Activated CD4-positive, alpha-beta T cell treated with anti-CD3 and anti-CD28 coated beads for 48 hours (primary cell): Measurements from ENCODE around the gene ZNF57.
"Not testable (repeated sequence)": the region's sequence is repeated elsewhere in the genome, so short reads cannot be mapped to it uniquely, and the experiment has no call there.

Experiments
- DNase-seq: peaks from one replicate; pipeline ENCODE4 v3.0.0-alpha.2; 2020

The ZNF57 gene

GRCh38 chr19:2902590-2903218 lies 2.0 kb downstream of the ZNF57 start:
- no peak for DNase-seq

GRCh38 chr19:2903326-2903725 lies 2.6 kb downstream of the ZNF57 start:
- not testable (repeated sequence) for DNase-seq

DNA sequence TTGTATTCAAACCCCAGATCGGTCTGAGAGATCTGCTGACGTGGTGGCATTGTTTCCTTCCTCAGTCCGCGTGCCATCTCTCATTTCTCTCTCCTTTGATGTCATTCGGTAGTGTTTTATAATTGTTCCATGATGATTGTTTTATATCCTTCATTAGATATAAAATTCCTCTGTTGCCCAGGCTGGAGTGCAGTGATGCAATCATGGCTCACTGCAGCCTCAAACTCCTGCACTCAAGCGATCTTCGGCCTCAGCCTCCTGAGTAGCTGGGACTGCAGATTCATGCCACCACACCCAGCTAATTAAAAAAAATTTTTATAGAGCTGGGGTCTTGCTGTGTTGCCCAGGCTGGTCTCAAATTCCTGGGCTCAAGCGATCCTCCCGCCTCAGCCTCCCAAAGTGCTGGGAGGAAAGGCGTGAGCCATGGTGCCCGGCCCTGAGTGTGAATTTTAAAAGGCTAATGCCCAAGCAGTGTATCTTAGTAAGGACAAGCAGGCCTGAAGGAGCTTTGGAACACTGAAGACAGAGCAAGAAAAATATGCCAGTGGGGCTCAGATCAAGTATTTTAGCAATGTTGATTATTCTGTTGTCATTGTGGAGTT lies 5.3 kb downstream of the ZNF57 start:
- DNase-seq = no peak

GRCh38 chr19:2906631-2907195 lies 6.0 kb downstream of the ZNF57 start:
- no peak for DNase-seq

DNA sequence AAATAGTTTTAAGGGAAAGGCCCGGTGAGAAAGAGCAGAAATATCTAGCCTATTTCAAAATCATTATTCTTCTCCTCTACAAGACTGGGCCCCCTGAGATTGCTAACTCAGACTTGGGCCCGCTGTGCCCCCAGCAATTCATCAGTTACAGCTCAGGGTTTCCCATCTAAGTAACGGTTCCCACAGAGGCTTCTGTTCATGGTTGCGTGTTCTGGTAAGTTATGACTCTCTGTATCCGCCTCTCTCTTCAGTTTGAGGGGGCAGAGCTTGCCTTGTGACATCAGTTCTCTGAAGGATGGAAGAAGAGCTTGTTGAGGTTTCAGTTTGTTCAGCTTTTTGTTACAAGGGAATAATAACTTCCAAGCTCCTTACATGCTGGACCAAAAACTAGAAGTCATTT lies 11.6 kb downstream of the ZNF57 start:
- peak; percentile 40 for DNase-seq

DNA sequence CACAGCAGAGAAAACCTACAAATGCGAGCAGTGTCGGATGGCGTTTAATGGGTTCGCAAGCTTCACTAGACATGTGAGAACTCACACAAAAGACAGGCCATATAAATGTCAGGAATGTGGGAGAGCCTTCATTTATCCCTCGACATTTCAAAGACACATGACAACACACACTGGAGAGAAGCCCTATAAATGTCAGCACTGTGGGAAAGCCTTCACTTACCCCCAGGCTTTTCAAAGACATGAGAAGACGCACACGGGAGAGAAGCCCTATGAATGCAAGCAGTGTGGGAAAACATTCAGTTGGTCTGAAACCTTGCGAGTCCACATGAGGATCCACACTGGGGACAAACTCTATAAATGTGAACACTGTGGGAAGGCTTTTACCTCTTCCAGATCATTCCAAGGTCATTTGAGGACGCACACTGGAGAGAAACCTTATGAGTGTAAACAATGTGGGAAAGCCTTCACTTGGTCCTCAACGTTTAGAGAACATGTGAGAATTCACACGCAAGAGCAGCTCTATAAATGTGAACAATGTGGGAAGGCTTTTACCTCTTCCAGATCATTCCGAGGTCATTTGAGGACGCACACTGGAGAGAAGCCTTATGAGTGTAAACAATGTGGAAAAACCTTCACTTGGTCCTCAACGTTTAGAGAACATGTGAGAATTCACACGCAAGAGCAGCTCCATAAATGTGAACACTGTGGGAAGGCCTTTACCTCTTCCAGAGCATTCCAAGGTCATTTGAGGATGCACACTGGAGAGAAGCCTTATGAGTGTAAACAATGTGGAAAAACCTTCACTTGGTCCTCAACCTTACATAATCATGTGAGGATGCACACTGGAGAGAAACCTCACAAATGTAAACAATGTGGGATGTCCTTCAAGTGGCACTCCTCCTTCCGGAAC lies 16.8 kb downstream of the ZNF57 start:
- no peak for DNase-seq

GRCh38 chr19:2922987-2923386 lies 22.3 kb downstream of the ZNF57 start:
- DNase-seq = no peak

DNA sequence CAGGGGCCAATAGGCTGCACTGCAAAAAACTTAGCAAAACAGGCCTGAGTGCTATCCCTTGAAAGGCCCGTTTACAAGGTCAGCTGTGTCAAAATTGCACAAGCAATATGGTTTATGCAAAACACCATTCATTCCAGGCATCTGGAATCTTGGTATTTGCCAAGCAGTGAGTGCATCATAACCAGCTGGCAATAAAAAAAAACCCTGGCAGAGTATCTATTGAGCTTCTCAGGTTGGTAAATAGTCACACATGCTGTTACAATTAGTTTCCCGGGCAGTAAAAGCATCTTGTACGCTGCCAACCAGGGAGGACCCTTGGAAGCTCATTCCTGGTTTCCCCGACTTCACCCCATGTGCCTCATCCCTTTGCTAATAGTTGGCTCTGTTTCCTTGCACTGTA lies 22.8 kb downstream of the ZNF57 start:
- DNase-seq = no peak

- no peak for DNase-seq
Observed at GRCh38 chr19:2926341-2927031, 25.8 kb downstream of the ZNF57 start.

- no peak for DNase-seq
Observed at GRCh38 chr19:2927032-2927430, 26.3 kb downstream of the ZNF57 start.

DNA sequence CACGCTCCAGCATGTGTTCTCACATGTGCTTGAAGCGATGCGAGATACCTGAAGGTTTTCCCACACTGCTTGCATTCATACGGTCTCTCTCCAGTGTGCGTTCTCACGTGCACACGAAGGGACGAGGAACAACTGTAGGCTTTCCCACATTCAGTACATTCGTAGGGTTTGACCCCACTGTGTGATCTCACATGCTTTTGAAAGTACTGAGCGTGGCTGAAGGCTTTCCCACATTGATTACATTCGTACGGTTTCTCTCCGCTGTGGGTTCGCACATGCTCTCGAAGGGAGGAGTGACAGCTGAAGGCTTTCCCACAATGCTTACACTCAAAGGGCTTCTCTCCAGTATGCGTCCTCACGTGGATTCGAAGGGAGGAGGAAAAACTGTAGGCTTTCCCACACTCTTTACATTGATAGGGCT lies 32.8 kb downstream of the ZNF57 start:
- no peak for DNase-seq

GRCh38 chr19:2935863-2936262 lies 35.1 kb downstream of the ZNF57 start:
- not testable (repeated sequence) for DNase-seq

GRCh38 chr19:2942928-2943640 lies 42.4 kb downstream of the ZNF57 start:
- DNase-seq = no peak

DNA sequence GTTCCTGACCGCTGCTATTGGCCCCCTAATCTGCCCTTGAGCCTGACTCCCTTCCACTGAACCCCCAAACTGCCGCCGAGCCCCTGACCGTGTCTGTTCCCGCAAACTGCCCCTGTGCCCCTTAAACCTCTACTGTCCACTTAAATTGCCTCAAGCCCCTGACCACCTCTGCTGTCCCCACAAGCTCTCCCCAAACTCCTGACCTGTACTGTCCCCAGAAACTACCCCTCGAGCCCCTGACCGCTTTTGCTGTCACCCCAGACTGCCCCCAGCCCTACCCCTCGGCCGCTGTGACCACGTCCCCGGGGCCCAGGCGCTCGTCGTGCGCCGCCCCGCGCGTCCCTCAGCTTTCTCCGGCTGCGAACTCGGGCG lies 43.7 kb downstream of the ZNF57 start:
- DNase-seq = no peak

DNA sequence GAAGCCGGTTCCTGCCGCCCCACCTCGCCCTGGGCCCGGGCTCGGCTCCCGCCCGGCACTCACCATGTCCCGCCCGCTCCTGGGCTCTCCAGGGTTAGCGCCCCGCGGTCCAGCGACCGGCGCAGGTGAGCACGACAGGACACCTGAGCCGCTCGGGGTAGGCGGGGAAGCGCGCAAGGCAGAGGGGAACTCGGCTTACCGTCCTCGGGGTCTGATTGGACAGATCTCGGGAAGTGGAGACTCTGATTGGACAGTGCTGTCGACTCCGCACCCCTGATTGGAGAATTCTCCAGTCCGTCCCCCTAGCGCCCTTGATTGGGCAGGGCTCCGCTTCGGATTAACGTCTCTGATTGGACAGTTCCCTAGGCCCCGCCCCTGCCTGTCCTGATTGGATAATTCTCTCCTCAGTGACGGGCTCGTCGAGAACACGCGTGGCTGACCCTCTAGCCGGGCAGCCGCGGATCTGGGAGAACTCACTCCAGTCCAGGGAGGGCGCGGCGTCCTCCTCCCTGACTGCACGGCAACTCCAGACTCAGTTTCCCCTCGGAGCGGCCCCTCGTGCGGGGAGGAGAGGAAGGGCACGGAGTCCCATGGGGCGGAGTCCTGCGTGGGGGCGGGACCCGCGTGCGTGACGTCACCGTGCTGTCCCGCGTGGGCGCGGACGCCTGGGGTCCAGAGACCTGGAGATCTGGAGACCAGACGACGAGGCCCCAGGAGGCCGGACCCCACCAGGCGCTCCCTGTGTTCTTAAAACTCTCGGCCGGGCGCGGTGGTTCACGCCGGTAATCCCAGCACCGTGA lies 44.2 kb downstream of the ZNF57 start, which contains the start of gene ZNF77:
ZNF77 (minus strand) TSS at position 197 of the 800 bp plus-strand sequence; CDS start at position 66, 131 bp downstream.
- peak; percentile 99 for DNase-seq

- DNase-seq = no peak
Observed at GRCh38 chr19:2945575-2946184, 45.0 kb downstream of the ZNF57 start.

DNA sequence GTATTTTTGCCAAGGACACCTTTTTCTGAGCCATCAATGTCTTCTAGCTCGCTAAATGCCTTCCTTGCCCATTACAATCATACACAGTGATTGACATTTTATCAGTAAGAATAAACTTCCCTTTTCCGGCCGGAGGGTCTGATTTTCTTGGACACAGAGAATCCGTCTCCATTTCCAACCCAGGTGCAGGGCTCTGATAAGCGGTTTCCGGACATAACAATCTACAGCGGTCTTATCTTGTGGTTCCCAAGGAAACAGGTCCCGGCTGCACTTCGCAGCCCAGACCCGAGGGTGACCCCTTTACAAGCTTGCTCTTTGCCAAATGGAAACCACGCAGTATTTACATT lies 49.2 kb downstream of the ZNF57 start:
- DNase-seq = no peak

DNA sequence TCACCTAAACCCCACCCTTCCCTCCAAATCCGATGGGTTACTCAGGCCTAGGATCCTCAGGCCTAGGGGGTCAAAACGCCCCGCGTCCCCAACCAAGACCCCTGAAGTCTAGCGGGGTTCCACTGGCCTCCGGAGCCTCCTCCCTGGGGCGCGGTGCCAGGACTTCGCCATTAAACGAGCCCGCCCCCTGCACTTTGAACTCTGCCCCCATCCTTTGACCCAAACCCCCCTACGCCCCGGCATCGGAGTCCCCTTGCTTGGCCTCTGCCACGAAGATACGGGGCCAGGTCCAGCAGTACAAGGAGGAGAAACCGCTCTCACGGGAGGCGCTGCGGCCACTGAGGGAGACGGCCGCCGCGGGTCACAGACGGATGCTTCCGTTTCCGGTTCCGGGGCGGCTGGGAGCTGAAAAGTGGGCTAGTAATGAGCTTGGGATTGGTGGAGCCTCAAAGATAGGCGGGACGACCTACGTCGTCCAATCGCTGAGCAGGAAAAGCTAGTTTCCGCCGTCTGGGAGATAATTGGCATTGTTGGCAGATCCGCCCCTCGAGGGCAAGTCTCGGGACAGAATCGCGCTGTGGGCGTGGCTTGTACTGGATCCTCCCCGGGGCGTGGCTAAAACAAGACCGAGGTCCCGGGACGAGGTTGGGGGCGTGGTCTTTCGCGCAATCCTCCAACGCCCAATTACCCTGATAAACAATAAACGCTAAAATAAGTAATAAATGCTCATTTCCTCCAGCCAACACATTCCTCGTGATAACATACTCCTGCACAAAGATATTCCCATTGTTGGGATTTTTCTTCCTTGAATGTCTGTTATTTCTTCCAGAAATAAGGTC lies 49.8 kb downstream of the ZNF57 start:
- DNase-seq = peak; percentile 100

- no peak for DNase-seq
Observed at GRCh38 chr19:2952953-2953481, 52.3 kb downstream of the ZNF57 start.

GRCh38 chr19:2957160-2957559 lies 56.4 kb downstream of the ZNF57 start:
- no peak for DNase-seq
